Neural progenitor cell (in vitro differentiated cells): ENCODE measurements around the gene OMA1.
"Not testable (repeated sequence)": the region's sequence is repeated elsewhere in the genome, so short reads cannot be mapped to it uniquely, and the experiment has no call there.

ENCODE experiments used
- EZH2 ChIP-seq: fragments of 200-600 bp; sonication (generic); IDR thresholded peaks from 2 replicates; pipeline ENCODE4 v1.6.1; 2017; ENCODE audit warnings: antibody characterized with exemption, mild to moderate bottlenecking, moderate library complexity
- TF ChIP-seq, protein P1 (sequence below): fragments of 200-600 bp; sonication (generic); IDR thresholded peaks from 2 replicates; pipeline ENCODE4 v1.5.1; 2017; ENCODE audit warnings: antibody characterized with exemption, mild to moderate bottlenecking

DNA sequence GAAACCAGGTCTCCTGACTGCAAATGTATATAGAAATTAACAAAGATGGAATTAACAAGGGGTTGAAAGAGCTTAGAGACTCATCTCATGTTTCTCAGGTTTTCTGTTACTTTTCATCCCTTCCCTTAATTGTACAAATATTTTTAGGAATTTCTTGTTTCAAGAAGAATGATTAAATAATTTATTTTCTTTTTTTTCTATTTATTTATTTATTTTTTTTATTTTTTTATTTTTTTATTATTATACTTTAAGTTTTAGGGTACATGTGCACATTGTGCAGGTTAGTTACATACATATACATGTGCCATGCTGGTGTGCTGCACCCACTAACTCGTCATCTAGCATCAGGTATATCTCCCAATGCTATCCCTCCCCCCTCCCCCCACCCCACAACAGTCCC, 35.6 kb upstream of the OMA1 start:
- TF ChIP-seq, protein P1, sequence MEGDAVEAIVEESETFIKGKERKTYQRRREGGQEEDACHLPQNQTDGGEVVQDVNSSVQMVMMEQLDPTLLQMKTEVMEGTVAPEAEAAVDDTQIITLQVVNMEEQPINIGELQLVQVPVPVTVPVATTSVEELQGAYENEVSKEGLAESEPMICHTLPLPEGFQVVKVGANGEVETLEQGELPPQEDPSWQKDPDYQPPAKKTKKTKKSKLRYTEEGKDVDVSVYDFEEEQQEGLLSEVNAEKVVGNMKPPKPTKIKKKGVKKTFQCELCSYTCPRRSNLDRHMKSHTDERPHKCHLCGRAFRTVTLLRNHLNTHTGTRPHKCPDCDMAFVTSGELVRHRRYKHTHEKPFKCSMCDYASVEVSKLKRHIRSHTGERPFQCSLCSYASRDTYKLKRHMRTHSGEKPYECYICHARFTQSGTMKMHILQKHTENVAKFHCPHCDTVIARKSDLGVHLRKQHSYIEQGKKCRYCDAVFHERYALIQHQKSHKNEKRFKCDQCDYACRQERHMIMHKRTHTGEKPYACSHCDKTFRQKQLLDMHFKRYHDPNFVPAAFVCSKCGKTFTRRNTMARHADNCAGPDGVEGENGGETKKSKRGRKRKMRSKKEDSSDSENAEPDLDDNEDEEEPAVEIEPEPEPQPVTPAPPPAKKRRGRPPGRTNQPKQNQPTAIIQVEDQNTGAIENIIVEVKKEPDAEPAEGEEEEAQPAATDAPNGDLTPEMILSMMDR = not testable (repeated sequence)
- TF ChIP-seq EZH2 = not testable (repeated sequence)
